Lower lobe of right lung (tissue), 2 donors: Measurements from ENCODE around the gene BBOX1. TPM values are rescaled to one million over a fixed set of nuclear protein-coding genes. Genes with fewer than 3 reads are reported as not detected.
"Not testable (repeated sequence)": the region's sequence is repeated elsewhere in the genome, so short reads cannot be mapped to it uniquely, and the experiment has no call there.

Experiments used
- ATAC-seq, 2 donors: fragments of 200-7000 bp; cut with Tn5 transposase; one replicate each; pipeline ENCODE4 v1.9.1; 2020 to 2022; ENCODE audit warnings: mild to moderate bottlenecking in 2 of 2, moderate library complexity in 2 of 2
- DNase-seq: peaks from one replicate; pipeline ENCODE4 v3.0.0-alpha.2; 2020
- H3K27ac ChIP-seq: fragments of 200-600 bp; one replicate; pipeline ENCODE4 v1.8.0; 2022
- H3K27me3 ChIP-seq: fragments of 200-600 bp; one replicate; pipeline ENCODE4 v1.8.0; 2022; ENCODE audit warnings: low read depth
- H3K36me3 ChIP-seq: fragments of 200-600 bp; one replicate; pipeline ENCODE4 v1.8.0; 2022; ENCODE audit warnings: mild to moderate bottlenecking
- H3K4me1 ChIP-seq: fragments of 200-600 bp; one replicate; pipeline ENCODE4 v1.8.0; 2022
- H3K4me3 ChIP-seq: fragments of 200-600 bp; one replicate; pipeline ENCODE4 v1.8.0; 2022; ENCODE audit warnings: mild to moderate bottlenecking
- H3K9me3 ChIP-seq: fragments of 200-600 bp; one replicate; pipeline ENCODE4 v1.8.0; 2022
- intact Hi-C: fragments of 100-400 bp; cut with DNase I; formaldehyde crosslinking; loops from one replicate; pipeline ENCODE4 v1.11.0; 2022
- total RNA-seq: library from RNA; stranded (reverse); fragmentation: NEBNext Ultra II Directional; extraction: Animal tissue kit (Norgen Biotek cat#: 25700); gene quantifications from one replicate; pipeline ENCODE4 v1.2.1, GENCODE V29; 2021
- TF ChIP-seq, protein P1 (sequence below): fragments of 200-600 bp; IDR thresholded peaks from one replicate; pipeline ENCODE4 v1.8.0; 2022; ENCODE audit warnings: antibody characterized with exemption, mild to moderate bottlenecking
- donor health status: DM: no; HTN: yes; CAD: no; lungs with severe emphysema.

The BBOX1 gene
- total RNA-seq, 1 donor from 2014 or later, result 0.38 TPM

DNA sequence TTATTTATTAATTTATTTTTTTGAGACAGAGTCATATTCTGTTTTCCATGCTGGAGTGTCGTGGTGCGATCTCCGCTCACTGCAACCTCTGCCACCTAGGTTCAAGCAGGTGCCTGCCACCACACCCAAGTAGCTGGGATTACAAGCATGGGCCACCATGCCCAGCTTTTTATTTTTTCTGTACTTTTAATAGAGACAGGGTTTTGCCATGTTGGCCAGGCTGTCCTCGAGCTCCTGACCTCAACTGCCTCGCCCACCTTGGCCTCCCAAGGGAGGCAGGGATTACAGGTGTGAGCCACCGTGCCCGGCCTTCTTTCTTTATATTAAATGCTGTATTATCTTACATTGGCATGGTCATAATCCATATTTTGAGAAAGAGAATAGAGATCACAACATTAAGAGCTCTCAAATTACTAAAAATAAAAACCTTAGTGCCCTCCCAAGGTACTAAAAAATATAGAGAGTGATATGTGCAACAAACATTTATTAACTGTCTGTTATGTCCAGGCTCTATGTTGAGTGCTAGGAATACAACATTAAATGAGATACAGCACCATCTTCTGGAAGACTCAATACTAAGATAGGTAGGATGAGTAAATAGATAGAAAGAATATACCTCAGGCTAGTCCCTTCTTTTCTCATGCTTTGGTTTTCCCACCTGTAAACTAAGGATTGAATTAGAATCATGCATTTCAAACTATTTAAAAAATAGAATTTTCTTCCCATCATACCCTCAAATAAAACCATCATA lies 84.1 kb downstream of the BBOX1 start:
- Histone ChIP-seq H3K9me3 (no peaks in the 10 kb centered on the region), H3K27ac (no peak overlapping the region), H3K27me3 (no peaks in the 10 kb centered on the region), H3K4me3 (no peak overlapping the region), H3K36me3 (no peaks in the 10 kb centered on the region), H3K4me1 (no peaks in the 10 kb centered on the region)
- TF ChIP-seq, protein P1, sequence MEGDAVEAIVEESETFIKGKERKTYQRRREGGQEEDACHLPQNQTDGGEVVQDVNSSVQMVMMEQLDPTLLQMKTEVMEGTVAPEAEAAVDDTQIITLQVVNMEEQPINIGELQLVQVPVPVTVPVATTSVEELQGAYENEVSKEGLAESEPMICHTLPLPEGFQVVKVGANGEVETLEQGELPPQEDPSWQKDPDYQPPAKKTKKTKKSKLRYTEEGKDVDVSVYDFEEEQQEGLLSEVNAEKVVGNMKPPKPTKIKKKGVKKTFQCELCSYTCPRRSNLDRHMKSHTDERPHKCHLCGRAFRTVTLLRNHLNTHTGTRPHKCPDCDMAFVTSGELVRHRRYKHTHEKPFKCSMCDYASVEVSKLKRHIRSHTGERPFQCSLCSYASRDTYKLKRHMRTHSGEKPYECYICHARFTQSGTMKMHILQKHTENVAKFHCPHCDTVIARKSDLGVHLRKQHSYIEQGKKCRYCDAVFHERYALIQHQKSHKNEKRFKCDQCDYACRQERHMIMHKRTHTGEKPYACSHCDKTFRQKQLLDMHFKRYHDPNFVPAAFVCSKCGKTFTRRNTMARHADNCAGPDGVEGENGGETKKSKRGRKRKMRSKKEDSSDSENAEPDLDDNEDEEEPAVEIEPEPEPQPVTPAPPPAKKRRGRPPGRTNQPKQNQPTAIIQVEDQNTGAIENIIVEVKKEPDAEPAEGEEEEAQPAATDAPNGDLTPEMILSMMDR, result peak; percentile 12
- intact Hi-C loops, result no loop called here
- DNase-seq, result no peak
- ATAC-seq, result no peak

DNA sequence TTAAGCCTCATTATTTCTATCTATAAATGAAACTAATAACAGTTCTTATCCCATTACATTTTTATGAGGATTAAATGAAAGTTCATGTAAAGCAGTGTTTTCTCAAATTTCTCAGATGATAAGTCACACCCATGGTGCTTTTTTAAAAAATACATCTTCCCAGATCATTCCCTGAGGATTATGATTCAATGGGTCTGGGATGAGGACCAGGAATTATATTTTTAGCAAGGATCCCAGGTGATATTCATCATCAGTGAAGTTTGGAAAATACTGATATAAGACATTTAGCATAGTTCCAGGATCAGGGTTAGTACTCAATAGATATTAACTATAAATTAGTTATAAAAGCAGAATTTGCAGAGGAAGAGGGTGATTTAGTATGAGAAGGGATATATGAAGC lies 89.1 kb downstream of the BBOX1 start:
- TF ChIP-seq, protein P1, result no peak
- no peak for DNase-seq
- intact Hi-C loops, result no loop called here

DNA sequence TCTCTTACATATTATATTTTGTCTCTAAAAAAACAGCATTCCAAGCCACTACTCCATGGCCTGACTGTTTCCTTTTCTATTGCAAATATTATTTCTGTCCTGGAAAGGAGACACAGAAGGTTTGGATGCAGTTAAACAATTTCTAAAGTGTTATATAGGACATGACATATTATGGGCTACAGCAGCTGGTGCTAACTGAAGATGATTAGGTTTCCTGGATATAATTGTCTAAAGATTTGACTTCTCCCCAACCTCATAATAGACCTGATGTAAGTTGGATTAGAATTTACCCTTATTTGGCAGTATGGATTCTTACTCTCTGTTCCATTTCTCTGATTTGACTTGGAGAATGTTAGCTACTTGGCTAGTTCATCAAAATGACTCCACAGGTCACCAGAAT lies 90.2 kb downstream of the BBOX1 start:
- intact Hi-C loops, result no loop called here
- ATAC-seq, result no peak
- TF ChIP-seq, protein P1, result no peak
- Histone ChIP-seq H3K36me3 (no peaks in the 10 kb centered on the region), H3K9me3 (peaks cover 5% of the 10 kb centered on the region), H3K27me3 (no peaks in the 10 kb centered on the region), H3K4me1 (no peaks in the 10 kb centered on the region), H3K27ac (no peak overlapping the region), H3K4me3 (no peak overlapping the region)
- no peak for DNase-seq

More for the DNA sequence above, 89.1 kb downstream of the BBOX1 start:
- H3K27me3 ChIP-seq, result no peaks in the 10 kb centered on the region
- no peaks in the 10 kb centered on the region for H3K4me1 ChIP-seq
- H3K4me3 ChIP-seq, result no peak overlapping the region
- no peak for ATAC-seq
- no peaks in the 10 kb centered on the region for H3K9me3 ChIP-seq
- H3K27ac ChIP-seq, result no peak overlapping the region
- H3K36me3 ChIP-seq, result no peaks in the 10 kb centered on the region

DNA sequence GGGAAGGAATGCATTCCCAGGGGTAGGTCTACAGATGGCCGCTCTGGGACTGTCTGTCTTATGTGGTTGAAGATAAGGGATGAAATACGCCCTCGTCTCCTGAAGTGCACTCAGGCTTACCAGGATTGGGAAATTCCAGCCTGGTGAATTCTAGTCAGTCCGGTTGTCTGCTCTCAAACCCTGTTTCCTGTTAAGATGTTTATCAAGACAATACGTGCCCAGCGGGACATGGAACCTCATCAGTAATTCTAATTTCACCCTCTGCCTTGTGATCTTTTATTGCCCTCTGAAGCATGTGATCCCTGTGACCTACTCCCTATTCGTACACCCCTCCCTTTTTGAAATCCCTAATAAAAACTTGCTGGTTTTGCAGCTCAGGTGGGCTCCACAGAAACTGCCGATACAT lies 95.3 kb downstream of the BBOX1 start:
- H3K4me3 ChIP-seq, DNase-seq, H3K9me3 ChIP-seq, intact Hi-C loops, H3K4me1 ChIP-seq, H3K27me3 ChIP-seq, H3K27ac ChIP-seq, ATAC-seq, H3K36me3 ChIP-seq: not testable (repeated sequence)

DNA sequence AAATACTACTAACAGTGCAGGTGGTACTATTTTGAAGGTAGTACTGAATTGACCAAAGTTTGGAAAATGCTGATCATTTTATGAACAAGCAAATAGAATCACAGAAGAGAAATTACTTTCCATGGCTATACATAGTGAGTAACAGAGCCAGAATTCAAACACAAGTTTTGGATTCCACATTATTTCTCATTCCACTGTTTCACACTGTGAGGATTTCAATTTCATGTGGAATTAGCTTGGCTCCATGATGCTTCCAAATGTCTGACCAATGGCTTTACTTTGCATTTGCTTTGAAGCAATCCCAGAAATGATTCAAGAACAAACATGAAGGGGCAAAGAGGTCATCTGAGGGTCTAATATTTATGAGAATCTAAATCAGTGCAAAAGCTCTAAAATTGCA lies 98.1 kb downstream of the BBOX1 start:
- H3K36me3 ChIP-seq, result no peaks in the 10 kb centered on the region
- intact Hi-C loops, result no loop called here
- H3K4me1 ChIP-seq, result no peaks in the 10 kb centered on the region
- H3K27me3 ChIP-seq, result no peaks in the 10 kb centered on the region
- no peak overlapping the region for H3K4me3 ChIP-seq
- DNase-seq (no peak), ATAC-seq (no peak)
- TF ChIP-seq, protein P1, result no peak
- H3K27ac ChIP-seq, result no peak overlapping the region
- H3K9me3 ChIP-seq, result peaks cover 17% of the 10 kb centered on the region

DNA sequence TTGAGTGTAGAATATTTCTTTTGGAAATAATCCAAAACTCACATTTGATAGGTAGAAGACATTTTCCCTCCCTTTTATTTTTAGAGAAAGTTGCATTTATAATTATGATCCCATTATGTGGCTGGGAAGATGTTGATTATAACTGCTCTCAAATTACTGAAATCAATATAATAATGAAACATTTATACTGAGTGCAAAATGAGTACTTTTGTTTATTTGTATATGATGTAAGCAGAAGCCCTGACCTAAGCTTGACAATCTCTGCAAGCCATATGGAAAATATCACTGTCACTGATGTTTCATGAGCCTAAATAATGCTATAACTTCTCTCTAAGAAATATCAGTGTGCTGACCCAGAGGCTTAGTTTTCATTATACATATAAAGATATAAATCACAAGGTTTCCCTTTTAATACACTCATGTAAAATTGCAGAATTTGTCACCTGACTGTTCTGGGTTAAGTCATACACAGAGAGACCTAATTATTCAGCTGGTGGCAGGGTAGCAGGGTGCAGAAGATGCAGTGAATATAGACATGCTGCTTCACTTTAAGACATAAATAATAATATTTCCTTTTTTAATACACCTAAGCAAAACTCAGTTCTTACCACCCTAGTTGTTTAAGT lies 99.2 kb downstream of the BBOX1 start:
- intact Hi-C loops, result no loop called here

More for the DNA sequence above, 99.2 kb downstream of the BBOX1 start:
- no peak overlapping the region for H3K4me3 ChIP-seq
- TF ChIP-seq, protein P1, result no peak
- no peak overlapping the region for H3K27ac ChIP-seq
- no peaks in the 10 kb centered on the region for H3K27me3 ChIP-seq
- H3K36me3 ChIP-seq, result no peaks in the 10 kb centered on the region
- peaks cover 17% of the 10 kb centered on the region for H3K9me3 ChIP-seq
- ATAC-seq, result no peak
- DNase-seq, result no peak
- no peaks in the 10 kb centered on the region for H3K4me1 ChIP-seq
